HG03139 (cell line): ENCODE measurements around the gene PAFAH2.
"Not testable (repeated sequence)": the region's sequence is repeated elsewhere in the genome, so short reads cannot be mapped to it uniquely, and the experiment has no call there.

Experiments used
- ATAC-seq: cut with Tn5 transposase; IDR thresholded peaks from one replicate; pipeline ENCODE4 v1.9.1; 2021; ENCODE audit not compliant: unreplicated experiment

The PAFAH2 gene

GRCh38 chr1:25987951-25988350 is 9.9 kb downstream of the PAFAH2 start:
- ATAC-seq, result no peak

GRCh38 chr1:25986773-25987172 is 11.1 kb downstream of the PAFAH2 start:
- not testable (repeated sequence) for ATAC-seq

- ATAC-seq, result no peak
Observed at GRCh38 chr1:25985670-25986069, 12.2 kb downstream of the PAFAH2 start.

- no peak for ATAC-seq
Observed at GRCh38 chr1:25985171-25985570, 12.7 kb downstream of the PAFAH2 start.

- no peak for ATAC-seq
Observed at GRCh38 chr1:25979210-25979609, 18.7 kb downstream of the PAFAH2 start.

- ATAC-seq, result no peak
Observed at GRCh38 chr1:25978403-25978802, 19.5 kb downstream of the PAFAH2 start.

GRCh38 chr1:25977801-25978200 is 20.1 kb downstream of the PAFAH2 start:
- no peak for ATAC-seq

- ATAC-seq, result no peak
Observed at GRCh38 chr1:25973610-25974321, 24.1 kb downstream of the PAFAH2 start.

GRCh38 chr1:25971811-25972180 is 26.1 kb downstream of the PAFAH2 start:
- no peak for ATAC-seq

GRCh38 chr1:25971066-25971810 is 26.6 kb downstream of the PAFAH2 start:
- no peak for ATAC-seq

GRCh38 chr1:25967308-25967707 is 30.6 kb downstream of the PAFAH2 start:
- ATAC-seq, result no peak

- no peak for ATAC-seq
Observed at GRCh38 chr1:25959611-25960010, 38.3 kb downstream of the PAFAH2 start.

- no peak for ATAC-seq
Observed at GRCh38 chr1:25958465-25958864, 39.4 kb downstream of the PAFAH2 start.

GRCh38 chr1:25955553-25955952 is 42.3 kb downstream of the PAFAH2 start:
- ATAC-seq, result no peak

GRCh38 chr1:25954282-25954938 is 43.5 kb downstream of the PAFAH2 start:
- no peak for ATAC-seq

- ATAC-seq, result no peak
Observed at GRCh38 chr1:25952841-25953401, 44.9 kb downstream of the PAFAH2 start.

GRCh38 chr1:25948641-25949040 is 49.2 kb downstream of the PAFAH2 start:
- ATAC-seq, result no peak

- ATAC-seq, result no peak
Observed at GRCh38 chr1:25947027-25947426, 50.8 kb downstream of the PAFAH2 start.

GRCh38 chr1:25945761-25946160 is 52.1 kb downstream of the PAFAH2 start:
- no peak for ATAC-seq

- no peak for ATAC-seq
Observed at GRCh38 chr1:25944986-25945385, 52.9 kb downstream of the PAFAH2 start.

GRCh38 chr1:25943511-25943910 is 54.4 kb downstream of the PAFAH2 start:
- ATAC-seq, result not testable (repeated sequence)

GRCh38 chr1:25936947-25937346 is 60.9 kb downstream of the PAFAH2 start:
- ATAC-seq, result no peak
